ENCODE data around the gene MAPK12.
"Not testable (repeated sequence)": the region's sequence is repeated elsewhere in the genome, so short reads cannot be mapped to it uniquely, and the experiment has no call there.

The MAPK12 gene

DNA sequence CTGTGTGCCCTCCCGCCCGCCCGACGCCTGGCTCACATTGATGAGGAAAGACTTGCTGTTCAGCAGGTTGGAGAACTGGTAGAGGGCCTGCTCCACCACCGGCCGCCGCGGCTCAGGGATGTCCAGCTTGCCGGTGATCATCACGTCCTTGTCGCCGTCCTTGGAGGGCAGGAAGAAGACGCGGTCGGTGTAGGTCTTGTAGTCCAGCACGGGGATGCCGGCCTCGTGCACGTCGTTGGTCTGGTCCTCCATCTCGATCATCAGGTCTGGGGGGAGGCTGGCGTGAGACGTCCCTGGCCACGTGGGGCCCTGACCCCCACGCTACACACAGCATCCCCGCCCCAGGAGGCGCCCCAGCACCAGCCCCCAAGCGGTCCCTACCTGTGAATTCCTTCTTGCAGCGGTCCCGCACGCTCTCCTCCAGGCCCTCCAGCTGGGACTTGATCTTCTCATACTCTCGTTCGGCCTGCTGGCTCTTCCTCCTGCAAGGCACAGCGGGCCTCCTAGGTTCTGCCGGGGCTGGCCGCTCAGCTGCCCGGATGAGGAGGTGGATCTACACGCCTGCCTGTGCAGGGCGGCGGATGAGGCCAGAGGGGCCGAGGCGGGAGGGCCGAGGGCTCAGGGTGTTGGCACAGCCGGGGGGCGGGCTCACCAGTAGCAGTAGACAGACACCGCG, 19.4 kb upstream of the MAPK12 start:
- no peak for DNase-seq

DNA sequence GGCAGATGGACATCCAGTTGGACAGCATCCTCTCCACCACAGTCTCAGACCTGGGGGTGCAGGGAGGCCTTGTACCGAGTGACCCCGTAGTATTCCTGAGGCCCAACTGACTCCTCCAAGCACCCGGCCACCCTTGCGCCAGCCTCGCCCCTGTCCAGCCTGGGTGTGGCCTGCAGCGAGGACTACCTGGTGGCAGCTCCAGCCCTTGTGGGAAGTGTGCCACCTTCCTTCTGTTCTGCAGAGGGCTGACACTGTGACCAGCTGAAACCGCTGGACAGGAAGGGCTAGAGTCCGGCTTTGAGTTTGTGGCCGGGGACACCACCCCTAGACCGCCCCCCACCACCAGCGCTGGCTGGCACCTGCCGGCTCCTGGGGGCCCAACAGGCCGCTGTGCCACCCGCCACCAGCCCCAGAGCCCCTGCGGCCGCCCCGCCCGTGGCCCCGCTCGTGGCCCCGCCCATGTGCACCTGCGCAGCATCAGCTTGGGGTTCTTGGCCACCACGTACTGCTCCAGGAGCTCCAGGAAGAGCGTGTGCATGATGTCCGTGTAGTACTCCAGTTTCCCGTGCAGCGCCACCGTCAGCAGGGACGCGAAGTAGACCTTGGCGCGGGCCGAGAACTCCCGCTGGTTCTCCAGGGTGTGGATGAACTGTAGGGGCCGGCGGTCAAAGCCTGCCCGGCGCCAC, 18.7 kb upstream of the MAPK12 start:
- DNase-seq, result no peak

DNA sequence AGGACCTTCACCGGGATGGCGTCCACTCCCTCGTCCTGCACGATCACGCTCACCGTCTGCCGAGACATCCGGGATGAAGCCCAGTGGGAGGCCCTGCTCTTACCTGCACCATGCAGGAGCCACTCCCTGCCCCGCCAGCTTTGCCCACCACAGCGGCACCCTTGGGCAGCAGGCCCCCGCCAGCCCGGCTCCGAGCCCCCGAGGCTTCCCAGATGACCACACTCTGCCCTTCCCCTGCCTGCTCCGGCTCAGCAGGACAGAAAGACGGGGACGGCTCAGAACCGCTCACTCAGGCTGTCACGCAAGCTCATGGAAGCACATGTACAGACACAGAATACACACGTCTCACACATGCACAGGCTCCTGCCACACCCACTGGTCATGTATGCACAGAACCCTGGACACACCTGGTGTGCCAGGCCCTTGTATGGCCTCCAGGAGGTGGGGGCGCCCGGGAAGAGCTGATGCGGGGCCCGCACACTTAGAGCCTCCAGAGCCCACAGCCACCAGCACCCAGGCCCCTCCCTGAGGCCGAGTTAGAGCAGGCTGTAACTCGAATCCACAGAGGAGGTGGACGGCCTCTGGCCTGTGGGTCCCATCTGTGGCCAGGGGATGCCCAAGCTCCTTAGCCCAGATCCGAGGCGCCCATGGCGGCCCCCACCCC, 17.6 kb upstream of the MAPK12 start:
- no peak for DNase-seq

DNA sequence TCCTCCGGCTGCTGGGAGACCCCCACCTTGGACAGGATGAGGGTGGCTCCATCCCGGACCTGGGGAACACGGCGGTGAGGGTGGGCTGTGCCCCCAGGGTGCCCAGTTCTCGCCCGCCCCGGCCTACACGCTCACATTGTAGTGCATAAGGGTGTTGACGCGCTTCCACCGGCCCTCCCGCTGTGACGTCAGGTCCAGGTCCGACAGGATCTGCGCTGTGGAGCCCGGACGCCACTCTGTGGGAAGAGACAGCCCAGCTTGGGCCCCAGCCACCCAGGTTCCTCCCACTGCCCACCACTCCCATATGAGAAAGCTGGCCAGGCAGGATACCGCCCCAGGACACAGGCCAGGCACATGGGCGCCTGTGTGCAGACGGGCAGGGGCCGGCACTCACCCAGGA, 17.0 kb upstream of the MAPK12 start:
- DNase-seq, result no peak

DNA sequence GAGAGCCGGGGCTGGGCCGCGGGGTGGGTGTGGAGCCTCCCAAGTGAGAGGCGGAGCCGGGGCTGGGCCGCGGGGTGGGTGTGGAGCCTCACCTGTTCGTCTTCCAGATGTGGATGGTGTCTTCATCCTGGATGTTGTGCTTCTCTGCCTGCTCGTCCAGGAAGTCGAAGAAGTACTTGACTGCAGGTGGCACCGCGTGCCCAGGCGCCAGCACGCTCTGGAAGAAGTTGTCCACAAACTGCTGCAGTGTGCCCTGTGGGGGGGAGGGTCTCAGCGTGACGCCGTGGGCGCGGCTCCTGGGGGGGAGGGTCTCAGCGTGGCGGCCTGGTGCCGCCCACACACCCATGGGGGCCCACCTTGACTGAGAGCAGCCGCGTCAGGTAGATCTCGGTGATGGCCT, 16.3 kb upstream of the MAPK12 start:
- no peak for DNase-seq

DNA sequence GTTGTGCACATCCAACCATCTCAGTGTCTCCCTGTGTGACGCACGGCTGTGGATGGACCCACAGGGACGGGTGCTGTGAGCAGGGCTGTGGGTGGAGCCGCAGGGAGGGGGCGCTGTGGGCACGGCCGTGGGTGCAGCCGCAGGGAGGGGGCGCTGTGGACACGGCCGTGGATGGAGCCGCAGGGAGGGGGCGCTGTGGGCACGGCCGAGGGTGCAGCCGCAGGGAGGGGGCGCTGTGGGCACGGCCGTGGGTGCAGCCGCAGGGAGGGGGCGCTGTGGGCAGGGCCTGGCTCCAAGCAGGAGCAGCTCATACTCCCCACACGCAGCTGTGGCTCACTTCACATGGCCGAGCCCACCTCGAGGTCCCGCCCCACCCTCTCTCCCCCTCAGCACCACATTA, 14.7 kb upstream of the MAPK12 start:
- no peak for DNase-seq

DNA sequence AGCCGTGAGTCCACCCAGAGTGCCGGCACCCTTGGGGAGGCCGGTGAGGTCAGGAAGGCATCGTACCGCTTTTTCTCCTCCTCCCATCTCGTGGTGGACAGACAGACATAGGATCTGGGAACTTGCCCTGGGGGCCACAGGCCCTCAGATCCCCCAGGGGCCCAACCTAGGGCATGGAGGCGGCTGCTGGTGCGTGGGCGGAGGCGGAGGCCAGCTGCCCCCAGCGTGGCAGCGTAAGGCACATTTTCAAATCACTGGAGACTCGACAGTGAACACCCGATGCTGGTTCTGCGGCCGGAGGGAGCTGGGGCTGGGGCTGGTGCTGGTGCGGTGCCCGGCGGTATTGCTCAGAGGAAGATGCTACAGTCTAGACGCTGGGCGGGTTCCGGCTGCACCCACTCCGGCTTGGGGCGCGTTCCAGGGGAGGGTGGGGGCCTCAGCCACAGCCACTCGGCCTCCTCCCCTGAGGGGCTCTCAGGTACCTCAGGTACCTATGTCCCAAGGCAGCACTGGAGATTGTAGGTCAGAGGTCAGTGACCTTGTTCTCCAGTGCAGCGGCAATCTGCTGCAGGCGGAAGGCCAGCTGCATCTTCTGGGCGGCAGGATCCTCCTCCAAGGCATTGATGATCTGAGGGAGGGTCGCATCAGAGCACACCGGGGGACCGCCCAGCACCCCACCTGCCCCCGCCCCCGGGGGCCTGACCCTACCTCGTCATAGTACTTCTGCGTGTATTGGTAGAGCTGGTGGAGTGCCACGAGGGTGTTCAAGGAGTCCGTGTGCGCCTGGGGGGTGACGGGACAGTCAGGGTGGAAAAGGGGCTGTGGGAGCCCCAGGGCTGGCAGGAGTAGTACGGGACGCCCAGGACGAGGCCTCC, 13.9 kb upstream of the MAPK12 start:
- no peak for DNase-seq

DNA sequence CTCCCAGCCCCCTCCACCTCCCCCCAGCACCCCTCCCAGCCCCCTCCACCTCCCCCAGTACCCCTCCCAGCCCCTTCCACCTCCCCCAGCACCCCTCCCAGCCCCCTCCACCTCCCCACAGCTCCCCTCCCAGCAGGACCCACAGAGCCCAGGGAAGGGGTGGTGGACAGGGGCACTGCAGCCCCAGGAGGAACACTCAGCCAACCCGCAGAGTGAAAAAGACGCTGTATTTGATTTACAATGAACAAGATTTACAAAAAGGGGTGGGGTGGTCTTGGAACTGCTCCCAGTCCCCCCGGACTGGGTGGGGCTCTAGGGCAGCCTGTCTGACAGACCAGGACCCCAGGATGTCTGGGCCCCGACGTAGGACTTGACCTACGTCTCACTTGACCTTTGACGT, 13.3 kb upstream of the MAPK12 start:
- DNase-seq, result no peak

DNA sequence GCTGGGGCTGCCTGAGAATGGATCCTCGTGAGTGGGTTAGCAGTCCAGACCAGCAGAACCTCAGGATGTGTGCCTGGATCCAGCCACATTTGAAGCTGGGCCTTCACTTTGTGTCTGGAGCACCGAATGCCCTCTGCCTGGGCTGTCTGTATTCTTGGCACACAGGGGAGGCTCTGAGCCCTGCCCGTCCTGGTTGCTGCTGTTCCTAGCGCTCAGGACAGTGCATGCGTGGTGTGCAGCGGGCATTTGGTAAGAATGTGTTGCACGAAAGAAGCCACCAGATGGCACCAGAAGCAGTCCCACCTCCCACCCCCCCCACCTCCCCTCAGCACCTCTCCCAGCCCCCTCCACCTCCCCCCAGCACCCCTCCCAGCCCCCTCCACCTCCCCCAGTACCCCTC, 12.8 kb upstream of the MAPK12 start:
- DNase-seq, result no peak

DNA sequence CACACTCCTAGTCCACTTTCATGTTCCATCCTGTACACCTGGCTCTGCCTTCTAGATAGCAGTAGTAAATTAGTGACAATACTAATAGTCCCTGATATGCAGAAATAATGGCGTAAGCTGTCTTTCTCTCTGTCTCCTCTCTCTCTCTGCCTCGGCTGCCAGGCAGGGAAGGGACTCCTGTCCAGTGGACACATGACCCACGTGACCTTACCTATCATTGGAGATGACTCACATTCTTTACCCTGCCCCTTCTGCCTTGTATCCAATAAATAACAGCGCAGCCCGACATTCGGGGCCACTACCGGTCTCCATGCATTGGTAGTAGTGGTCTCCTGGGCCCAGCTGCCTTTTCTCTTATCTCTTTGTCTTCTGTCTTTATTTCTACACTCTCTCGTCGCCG, 12.3 kb upstream of the MAPK12 start:
- DNase-seq, result not testable (repeated sequence)

DNA sequence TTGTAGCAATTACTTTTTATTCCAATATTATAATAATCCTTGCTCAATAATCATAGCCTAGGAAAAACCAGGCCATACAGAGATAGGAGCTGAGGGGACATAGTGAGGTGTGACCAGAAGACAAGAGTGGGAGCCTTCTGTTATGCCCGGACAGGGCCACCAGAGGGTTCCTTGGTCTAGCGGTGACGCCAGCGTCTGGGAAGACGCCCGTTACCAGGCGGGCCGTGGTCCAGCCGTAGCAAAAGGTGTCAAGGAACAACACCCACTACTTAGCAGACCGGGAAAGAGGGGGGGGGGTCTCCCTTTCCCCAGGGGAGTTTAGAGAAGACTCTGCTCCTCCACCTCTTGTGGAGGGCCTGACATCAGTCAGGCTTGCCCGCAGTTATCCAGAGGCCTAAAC, 11.9 kb upstream of the MAPK12 start:
- not testable (repeated sequence) for DNase-seq

DNA sequence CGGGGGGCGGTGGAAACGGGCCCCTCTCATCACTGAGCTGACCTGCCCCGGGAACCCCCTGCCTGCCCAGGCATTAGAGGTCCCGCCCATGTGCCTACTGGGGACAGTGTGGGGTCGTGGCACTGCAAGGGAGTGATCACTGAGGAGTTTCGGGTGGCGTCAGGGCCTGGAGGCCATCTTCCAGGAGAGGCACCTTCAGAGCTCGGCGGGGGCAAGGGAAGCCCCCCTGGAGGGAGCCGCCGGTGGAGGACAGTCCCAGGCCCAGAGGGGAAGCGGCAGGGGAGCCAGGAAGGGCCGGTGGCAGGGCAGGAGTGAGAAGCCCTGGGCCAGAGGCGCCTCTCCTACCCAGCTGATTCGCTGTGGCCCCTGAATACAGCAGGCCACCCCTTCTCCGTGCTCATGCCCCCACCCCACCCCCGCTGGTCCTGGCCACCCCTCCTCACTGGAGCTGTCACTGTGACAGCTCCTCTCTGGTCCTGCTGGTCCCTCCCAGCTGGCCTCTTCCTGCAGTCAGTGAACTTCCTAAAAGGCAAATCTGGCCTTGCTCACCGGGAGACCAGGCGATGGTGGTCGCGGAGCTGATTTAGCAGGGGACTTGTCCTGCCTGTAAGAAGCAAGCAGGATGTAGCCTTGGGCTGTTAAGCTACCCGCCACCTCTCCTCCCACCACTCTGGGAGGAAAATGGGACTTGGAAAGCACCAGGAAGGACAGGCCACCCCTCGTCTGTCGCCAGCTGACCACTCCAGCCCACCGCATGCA, 10.7 kb upstream of the MAPK12 start:
- DNase-seq, result no peak

DNA sequence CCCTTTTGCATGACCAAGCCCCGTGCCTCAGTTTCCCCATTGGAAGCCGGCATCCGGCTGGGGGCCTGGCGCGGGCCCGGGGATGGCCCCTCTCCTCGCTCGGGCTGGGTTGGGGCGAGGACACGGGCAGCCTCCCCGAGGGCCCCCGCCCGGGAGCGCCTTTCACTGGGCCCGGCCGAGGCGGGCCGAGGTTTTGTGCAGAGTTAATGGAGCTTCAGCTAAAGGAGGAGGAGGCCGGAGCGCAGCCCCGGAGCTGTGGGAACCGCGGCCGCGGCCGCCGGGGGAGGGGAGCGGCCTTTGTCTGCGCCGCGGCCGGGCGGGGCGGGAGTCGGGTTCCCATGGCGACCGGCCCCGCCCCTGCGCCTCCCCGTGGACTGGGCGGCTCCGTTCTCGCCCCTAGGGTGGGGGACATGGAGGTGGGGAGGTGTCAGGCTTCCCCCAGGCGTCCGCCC, 10.1 kb upstream of the MAPK12 start:
- no peak for DNase-seq

DNA sequence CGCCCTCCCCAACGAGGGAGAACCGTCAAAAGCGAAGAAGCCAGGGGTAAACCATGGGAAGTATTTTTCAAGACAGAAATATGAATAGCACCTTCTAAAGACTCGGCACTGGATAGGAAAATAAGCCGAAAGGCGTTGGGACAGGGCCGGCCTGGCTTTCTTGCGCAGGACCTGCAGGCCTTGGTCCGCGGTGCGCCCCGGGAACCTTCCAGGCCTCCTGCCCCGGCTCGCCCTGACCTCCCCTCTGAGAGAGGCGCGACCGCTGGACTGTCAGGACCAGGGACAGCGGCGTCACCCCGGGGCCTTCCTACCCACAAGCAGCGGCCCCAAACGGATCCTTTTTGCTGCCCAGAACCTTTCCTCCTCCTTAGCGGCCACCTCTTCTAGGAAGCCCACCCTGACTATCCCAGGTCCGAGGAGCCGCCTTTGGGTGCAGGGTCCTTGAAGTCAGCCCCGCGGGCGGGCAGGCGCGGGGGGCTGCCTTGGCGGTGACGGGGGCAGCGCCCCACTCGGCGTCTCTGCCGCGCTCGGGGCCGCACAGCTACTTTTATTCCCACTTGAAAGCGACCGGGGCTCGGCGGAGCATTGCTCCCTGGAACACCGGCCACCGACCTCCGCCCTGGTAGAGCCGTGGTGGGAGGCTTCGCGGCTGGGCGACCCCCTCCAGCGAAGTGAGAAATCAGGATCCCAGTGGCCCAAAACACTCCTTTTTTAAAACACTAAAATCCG, 9.3 kb upstream of the MAPK12 start:
- DNase-seq, result no peak

DNA sequence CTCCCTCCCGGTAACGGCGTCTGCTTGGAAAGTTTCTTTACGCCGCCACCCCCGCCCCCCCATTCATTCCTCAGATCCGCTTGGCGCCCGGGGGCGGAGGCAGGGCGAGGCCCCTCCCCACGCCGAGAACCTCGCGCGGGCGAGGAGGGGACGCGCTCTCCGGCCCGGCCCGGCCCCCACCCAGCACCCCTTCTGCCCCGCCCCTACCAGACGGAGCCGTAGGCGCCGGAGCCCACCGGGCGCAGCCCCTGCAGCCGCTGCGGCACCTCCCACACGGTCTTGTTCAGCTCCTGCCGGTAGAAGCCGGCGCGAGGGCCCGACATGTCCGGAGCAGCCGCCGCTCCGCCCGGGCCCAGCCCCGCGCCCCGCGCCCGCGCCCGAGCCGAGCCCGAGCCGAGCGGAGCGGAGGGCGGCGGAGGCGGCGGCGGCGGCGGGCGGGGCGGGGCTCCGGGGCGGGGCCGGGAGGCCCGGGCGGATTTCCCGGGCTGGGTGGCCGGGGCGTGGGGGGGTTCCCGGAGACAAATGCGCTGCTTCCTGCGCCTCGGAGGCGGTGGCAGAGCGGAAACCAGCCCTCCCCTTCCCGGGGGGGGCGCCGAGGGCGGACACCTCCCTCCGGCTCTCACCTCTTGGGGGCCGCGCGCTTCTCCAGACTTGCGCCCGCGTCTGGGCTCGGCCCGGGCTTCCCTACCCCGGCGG, 8.6 kb upstream of the MAPK12 start, which contains the start of gene MAPK11:
MAPK11 (minus strand) TSS at position 411 of the 696 bp plus-strand sequence; CDS start at position 323, 88 bp downstream.
- no peak for DNase-seq

DNA sequence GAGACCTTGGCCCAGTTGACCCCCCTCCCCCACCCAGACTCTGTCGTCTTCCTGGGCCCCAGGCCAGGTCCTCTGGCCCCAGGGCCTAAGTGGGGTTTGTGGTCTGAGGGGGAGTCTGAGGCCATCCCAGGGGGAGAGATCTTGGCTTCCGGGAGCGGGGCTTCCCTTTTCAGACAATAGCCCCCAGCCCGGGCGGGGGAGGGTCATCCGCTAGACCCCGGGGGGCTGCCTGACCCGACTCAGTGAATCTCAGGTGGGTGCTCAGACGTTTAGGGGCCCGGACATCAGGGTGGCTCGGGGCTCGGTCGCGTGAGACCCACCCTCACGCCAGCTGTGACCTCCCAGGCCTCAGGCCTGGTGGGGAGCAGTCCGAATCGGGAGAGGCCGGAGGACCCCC, 8.1 kb upstream of the MAPK12 start:
- no peak for DNase-seq

DNA sequence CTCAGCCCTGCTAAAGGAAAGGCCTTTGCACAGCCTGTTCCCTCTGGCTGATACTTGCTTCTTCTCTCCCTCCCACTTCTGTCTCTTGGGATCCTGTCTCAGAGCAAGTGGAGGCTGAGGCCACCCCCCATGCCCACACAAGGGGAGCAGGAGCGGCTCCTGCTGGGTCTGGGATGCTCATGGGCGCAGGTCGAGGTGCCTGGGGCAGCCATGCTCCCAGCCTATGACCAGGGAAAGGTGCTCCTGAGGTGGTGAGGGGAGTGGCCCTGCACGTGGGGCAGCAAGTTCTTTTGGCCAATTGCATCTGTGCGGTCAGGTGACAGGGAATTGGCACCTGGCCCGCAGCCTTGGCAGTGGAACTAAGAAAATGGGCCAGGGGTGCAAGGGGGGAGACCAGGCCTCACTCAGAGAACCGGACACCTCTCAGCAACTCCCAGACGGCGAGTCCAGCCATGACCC, 7.2 kb upstream of the MAPK12 start:
- no peak for DNase-seq

DNA sequence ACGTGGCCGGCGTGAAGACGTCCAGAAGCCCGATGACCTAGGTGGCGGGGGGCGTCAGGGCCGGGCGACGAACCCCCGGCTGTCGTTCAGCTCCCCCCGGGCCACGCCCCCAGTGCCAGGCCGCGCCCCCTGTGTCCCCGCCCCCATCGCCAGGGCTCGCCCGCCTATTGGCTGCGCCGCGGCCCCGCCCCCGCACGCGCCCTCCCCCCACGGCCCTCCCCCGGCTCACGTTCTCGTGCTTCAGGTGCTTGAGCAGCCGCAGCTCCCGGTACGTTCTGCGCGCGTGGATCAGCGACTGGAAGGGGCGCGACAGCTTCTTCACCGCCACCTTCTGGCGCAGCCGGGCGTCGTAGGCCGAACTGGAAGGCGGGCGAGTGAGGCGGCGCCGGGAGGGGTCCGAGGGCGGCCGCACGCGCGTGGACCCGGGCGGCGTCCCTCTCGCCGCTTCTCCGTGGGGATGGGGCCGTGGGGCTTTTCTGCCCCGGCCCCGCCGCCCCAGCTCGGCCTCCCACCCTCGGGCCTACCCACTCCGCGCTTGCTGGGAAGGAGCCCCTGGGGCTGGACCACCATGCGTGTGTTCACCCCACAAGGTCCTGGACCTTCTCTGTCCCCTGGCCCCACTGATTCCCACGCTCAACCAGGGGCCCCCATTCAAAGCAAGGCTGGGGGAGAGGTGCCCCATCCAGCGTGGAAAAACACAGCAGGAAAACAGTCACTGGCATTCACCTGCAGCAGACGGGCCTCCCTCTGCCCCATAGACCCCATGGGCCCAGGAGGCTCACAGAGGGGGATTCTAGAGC, 6.3 kb upstream of the MAPK12 start:
- no peak for DNase-seq

DNA sequence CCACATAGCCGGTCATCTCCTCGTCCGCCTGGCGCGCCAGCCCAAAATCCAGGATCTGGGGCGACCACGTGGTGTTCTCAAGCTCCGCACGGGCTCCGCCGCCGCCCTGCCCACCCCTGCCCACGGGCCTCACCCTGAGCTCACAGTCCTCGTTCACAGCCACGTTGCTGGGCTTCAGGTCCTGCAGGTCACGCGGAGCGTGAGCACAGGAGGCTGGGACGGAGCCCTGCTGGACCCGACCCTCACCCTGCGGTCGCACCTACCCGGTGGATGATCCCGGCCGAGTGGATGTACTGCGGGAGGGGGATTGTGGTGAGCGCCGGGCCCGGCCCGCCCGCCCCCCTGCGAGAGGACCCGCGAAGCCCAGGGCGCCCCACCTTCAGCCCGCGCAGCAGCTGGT, 5.5 kb upstream of the MAPK12 start:
- no peak for DNase-seq
